Suprapubic skin (tissue), 3 donors: ENCODE data around the gene TBC1D17.

Experiments used
- POLR2AphosphoS5 ChIP-seq, 3 donors: sonication (generic); formaldehyde crosslinking; IDR thresholded peaks; one replicate each; pipeline ENCODE4 v1.6.1; 2017; ENCODE audit warnings: antibody characterized with exemption in 3 of 3
- TF ChIP-seq, protein P1 (sequence below), 2 donors: fragments of 200-600 bp in 1 of 2; fragments of 450-650 bp in 1 of 2; sonication (generic) in 1 of 2; IDR thresholded peaks; one replicate each; pipeline ENCODE4 v1.5.1; 2016 to 2019; ENCODE audit warnings: antibody characterized with exemption in 2 of 2, mild to moderate bottlenecking in 1 of 2, moderate library complexity in 1 of 2

DNA sequence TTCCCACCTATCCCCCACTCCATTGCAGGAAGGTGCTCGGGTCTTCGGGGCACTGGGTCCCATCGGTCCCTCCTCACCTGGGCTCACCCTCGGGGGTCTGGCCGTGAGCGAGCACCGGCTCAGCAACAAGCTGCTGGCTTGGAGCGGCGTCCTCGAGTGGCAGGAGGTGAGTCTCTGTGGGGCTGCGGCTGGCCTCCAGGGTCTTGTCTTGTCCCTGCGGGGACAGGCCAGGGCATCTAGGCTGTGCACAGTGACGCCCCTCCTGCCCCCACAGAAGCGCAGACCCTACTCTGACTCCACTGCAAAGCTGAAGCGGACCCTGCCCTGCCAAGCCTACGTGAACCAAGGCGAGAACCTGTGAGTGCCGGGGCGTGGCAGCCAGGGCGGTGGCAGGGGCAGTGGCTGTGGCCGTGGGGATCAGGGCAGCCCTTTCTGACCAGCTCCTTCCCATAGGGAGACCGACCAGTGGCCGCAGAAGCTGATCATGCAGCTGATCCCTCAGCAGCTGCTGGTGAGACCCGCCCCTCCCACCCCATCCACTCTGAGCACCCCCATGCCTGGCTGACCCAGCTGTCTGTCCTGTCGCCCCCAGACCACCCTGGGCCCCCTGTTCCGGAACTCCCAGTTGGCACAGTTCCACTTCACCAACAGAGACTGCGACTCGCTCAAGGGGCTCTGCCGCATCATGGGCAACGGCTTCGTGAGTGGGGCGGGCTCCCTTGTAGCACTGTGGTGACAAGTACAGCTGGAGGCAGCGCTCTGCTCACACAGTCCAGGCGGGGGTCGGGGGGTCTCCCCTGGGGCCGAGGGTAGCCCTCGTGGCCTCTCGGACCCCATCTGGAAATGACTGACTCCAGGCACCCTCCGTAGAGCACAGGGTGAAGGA, 22.9 kb upstream of the TBC1D17 start:
- TF ChIP-seq, protein P1, sequence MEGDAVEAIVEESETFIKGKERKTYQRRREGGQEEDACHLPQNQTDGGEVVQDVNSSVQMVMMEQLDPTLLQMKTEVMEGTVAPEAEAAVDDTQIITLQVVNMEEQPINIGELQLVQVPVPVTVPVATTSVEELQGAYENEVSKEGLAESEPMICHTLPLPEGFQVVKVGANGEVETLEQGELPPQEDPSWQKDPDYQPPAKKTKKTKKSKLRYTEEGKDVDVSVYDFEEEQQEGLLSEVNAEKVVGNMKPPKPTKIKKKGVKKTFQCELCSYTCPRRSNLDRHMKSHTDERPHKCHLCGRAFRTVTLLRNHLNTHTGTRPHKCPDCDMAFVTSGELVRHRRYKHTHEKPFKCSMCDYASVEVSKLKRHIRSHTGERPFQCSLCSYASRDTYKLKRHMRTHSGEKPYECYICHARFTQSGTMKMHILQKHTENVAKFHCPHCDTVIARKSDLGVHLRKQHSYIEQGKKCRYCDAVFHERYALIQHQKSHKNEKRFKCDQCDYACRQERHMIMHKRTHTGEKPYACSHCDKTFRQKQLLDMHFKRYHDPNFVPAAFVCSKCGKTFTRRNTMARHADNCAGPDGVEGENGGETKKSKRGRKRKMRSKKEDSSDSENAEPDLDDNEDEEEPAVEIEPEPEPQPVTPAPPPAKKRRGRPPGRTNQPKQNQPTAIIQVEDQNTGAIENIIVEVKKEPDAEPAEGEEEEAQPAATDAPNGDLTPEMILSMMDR (IDR thresholded peaks at IDR 0.05), result no peak
- TF ChIP-seq POLR2AphosphoS5 (IDR thresholded peaks at IDR 0.05), result no peak
